Measurements from ENCODE around the gene FEM1C.

The FEM1C gene

GRCh38 chr5:115531380-115531779 lies 13.2 kb downstream of the FEM1C start:
- Histone ChIP-seq H3K9me3 (ENCODE audit: insufficient read depth, low read depth, low read length) (no peaks in the 10 kb centered on the region), H3K79me2 (ENCODE audit: insufficient read depth, low read length) (peaks cover 95% of the 10 kb centered on the region), H3K4me1 (ENCODE audit: insufficient read depth, low read length, poor library complexity, severe bottlenecking) (peaks cover 10% of the 10 kb centered on the region), H3K4me2 (ENCODE audit: low read depth, low read length, poor library complexity, severe bottlenecking) (peak overlapping the region; percentile 84), H4K20me1 (ENCODE audit: insufficient read depth, low read length, poor library complexity, severe bottlenecking) (peaks cover 65% of the 10 kb centered on the region), H3K27me3 (ENCODE audit: insufficient read depth, low read length, poor library complexity, severe bottlenecking) (no peaks in the 10 kb centered on the region), H2AFZ (ENCODE audit: low read length) (no peak overlapping the region), H3K4me3 (ENCODE audit: low read length, poor library complexity, severe bottlenecking) (peak overlapping the region; percentile 20), H3K9me2 (replicated peaks; ENCODE audit: low read depth, low read length) (no peaks in the 10 kb centered on the region), H3F3A (ENCODE audit: low read depth) (no peaks in the 10 kb centered on the region), H3K9ac (ENCODE audit: low read depth, low read length, poor library complexity, severe bottlenecking) (no peak overlapping the region), H3K36me3 (ENCODE audit: insufficient read depth, low read length) (peaks cover 5% of the 10 kb centered on the region; the same call in 1 of the 2 replicates)
- TF ChIP-seq EZH2phosphoT487 (IDR thresholded peaks at IDR 0.05; ENCODE audit: borderline replicate concordance) (no peak), CTCF (conservative IDR thresholded peaks at IDR 0.05; ENCODE audit: low read length) (no peak)

- H3K9me3 ChIP-seq (ENCODE audit: insufficient read depth, low read depth, low read length), result no peaks in the 10 kb centered on the region
- peaks cover 7% of the 10 kb centered on the region for H3K4me1 ChIP-seq (ENCODE audit: insufficient read depth, low read length, poor library complexity, severe bottlenecking)
- H3K27me3 ChIP-seq (ENCODE audit: insufficient read depth, low read length, poor library complexity, severe bottlenecking), result no peaks in the 10 kb centered on the region
- peaks cover 88% of the 10 kb centered on the region for H3K79me2 ChIP-seq (ENCODE audit: insufficient read depth, low read length)
- no peak for TF ChIP-seq CTCF (conservative IDR thresholded peaks at IDR 0.05; ENCODE audit: low read length)
- no peak for TF ChIP-seq EZH2phosphoT487 (IDR thresholded peaks at IDR 0.05; ENCODE audit: borderline replicate concordance)
- H3K9me2 ChIP-seq (replicated peaks; ENCODE audit: low read depth, low read length), result no peaks in the 10 kb centered on the region
- peaks cover 6% of the 10 kb centered on the region; the same call in 1 of the 2 replicates for H3K36me3 ChIP-seq (ENCODE audit: insufficient read depth, low read length)
- H3F3A ChIP-seq (ENCODE audit: low read depth), result no peaks in the 10 kb centered on the region
- no peak overlapping the region for H3K9ac ChIP-seq (ENCODE audit: low read depth, low read length, poor library complexity, severe bottlenecking)
- no peak overlapping the region for H3K4me3 ChIP-seq (ENCODE audit: low read length, poor library complexity, severe bottlenecking)
- peaks cover 56% of the 10 kb centered on the region for H4K20me1 ChIP-seq (ENCODE audit: insufficient read depth, low read length, poor library complexity, severe bottlenecking)
- no peak overlapping the region for H2AFZ ChIP-seq (ENCODE audit: low read length)
- peak overlapping the region; percentile 84 for H3K4me2 ChIP-seq (ENCODE audit: low read depth, low read length, poor library complexity, severe bottlenecking)
These were observed 14.1 kb downstream of the FEM1C start for GRCh38 chr5:115530426-115530825.

GRCh38 chr5:115526604-115527003 lies 18.0 kb downstream of the FEM1C start:
- Histone ChIP-seq H3K9ac (ENCODE audit: low read depth, low read length, poor library complexity, severe bottlenecking) (no peak overlapping the region), H2AFZ (ENCODE audit: low read length) (no peak overlapping the region), H3K36me3 (ENCODE audit: insufficient read depth, low read length) (peaks cover 20% of the 10 kb centered on the region; the same call in 1 of the 2 replicates), H3K9me2 (replicated peaks; ENCODE audit: low read depth, low read length) (no peaks in the 10 kb centered on the region), H3K79me2 (ENCODE audit: insufficient read depth, low read length) (peaks cover 58% of the 10 kb centered on the region), H3K9me3 (ENCODE audit: insufficient read depth, low read depth, low read length) (no peaks in the 10 kb centered on the region), H3K27me3 (ENCODE audit: insufficient read depth, low read length, poor library complexity, severe bottlenecking) (no peaks in the 10 kb centered on the region), H3F3A (ENCODE audit: low read depth) (no peaks in the 10 kb centered on the region), H3K4me2 (ENCODE audit: low read depth, low read length, poor library complexity, severe bottlenecking) (no peak overlapping the region), H3K4me1 (ENCODE audit: insufficient read depth, low read length, poor library complexity, severe bottlenecking) (peaks cover 7% of the 10 kb centered on the region), H4K20me1 (ENCODE audit: insufficient read depth, low read length, poor library complexity, severe bottlenecking) (peaks cover 31% of the 10 kb centered on the region), H3K4me3 (ENCODE audit: low read length, poor library complexity, severe bottlenecking) (no peak overlapping the region)
- no peak for TF ChIP-seq EZH2phosphoT487 (IDR thresholded peaks at IDR 0.05; ENCODE audit: borderline replicate concordance)
- TF ChIP-seq CTCF (conservative IDR thresholded peaks at IDR 0.05; ENCODE audit: low read length), result no peak
